Measurements from ENCODE around the gene GLTP.
A peak's percentile ranks its signal among the peaks of the same experiment; 100 is the strongest.

Gene GLTP

GRCh38 chr12:109842021-109842420 lies 38.3 kb downstream of the GLTP start:
- no peaks in the 10 kb centered on the region for H3K79me2 ChIP-seq (ENCODE audit: control insufficient read depth, low read length)
- no peak overlapping the region for H3K4me3 ChIP-seq (ENCODE audit: low read length)
- TF ChIP-seq CTCF (IDR thresholded peaks at IDR 0.05; ENCODE audit: low read depth, low read length, poor library complexity, severe bottlenecking) (no peak), EZH2phosphoT487 (IDR thresholded peaks at IDR 0.05; ENCODE audit: borderline replicate concordance, low read length) (no peak)
- no peaks in the 10 kb centered on the region for H3K9me3 ChIP-seq (ENCODE audit: control insufficient read depth, insufficient read depth, low read length)
- H3K27me3 ChIP-seq (ENCODE audit: control insufficient read depth, low read length) = no peaks in the 10 kb centered on the region; the same call in 1 of the 2 replicates
- H3K4me1 ChIP-seq (ENCODE audit: control insufficient read depth, low read length) = peaks cover 9% of the 10 kb centered on the region
- H3K36me3 ChIP-seq (ENCODE audit: control insufficient read depth, low read length) = no peaks in the 10 kb centered on the region
- no peaks in the 10 kb centered on the region for H3K9me2 ChIP-seq (replicated peaks; ENCODE audit: control insufficient read depth, low read length)
- H3F3A ChIP-seq (ENCODE audit: control insufficient read depth, insufficient read depth) = 0 out of 2 replicates have a peak, but pooled peaks cover 4% of the 10 kb centered on the region
- H3K27ac ChIP-seq (ENCODE audit: low read depth, low read length) = no peak overlapping the region
- no peak overlapping the region for H3K4me2 ChIP-seq (ENCODE audit: low read length)
- no peaks in the 10 kb centered on the region for H4K20me1 ChIP-seq (ENCODE audit: control insufficient read depth, insufficient read depth, low read depth, low read length)

GRCh38 chr12:109841356-109841755 lies 39.0 kb downstream of the GLTP start:
- H3F3A ChIP-seq (ENCODE audit: control insufficient read depth, insufficient read depth) = 0 out of 2 replicates have a peak, but pooled peaks cover 1% of the 10 kb centered on the region
- peaks cover 9% of the 10 kb centered on the region for H3K4me1 ChIP-seq (ENCODE audit: control insufficient read depth, low read length)
- no peaks in the 10 kb centered on the region for H3K36me3 ChIP-seq (ENCODE audit: control insufficient read depth, low read length)
- H3K27ac ChIP-seq (ENCODE audit: low read depth, low read length) = no peak overlapping the region
- H3K4me3 ChIP-seq (ENCODE audit: low read length) = no peak overlapping the region
- no peaks in the 10 kb centered on the region for H4K20me1 ChIP-seq (ENCODE audit: control insufficient read depth, insufficient read depth, low read depth, low read length)
- no peaks in the 10 kb centered on the region for H3K9me3 ChIP-seq (ENCODE audit: control insufficient read depth, insufficient read depth, low read length)
- no peaks in the 10 kb centered on the region; the same call in 1 of the 2 replicates for H3K27me3 ChIP-seq (ENCODE audit: control insufficient read depth, low read length)
- H3K4me2 ChIP-seq (ENCODE audit: low read length) = no peak overlapping the region
- H3K79me2 ChIP-seq (ENCODE audit: control insufficient read depth, low read length) = no peaks in the 10 kb centered on the region
- TF ChIP-seq CTCF (IDR thresholded peaks at IDR 0.05; ENCODE audit: low read depth, low read length, poor library complexity, severe bottlenecking) = peak; percentile 38
- no peak for TF ChIP-seq EZH2phosphoT487 (IDR thresholded peaks at IDR 0.05; ENCODE audit: borderline replicate concordance, low read length)
- H3K9me2 ChIP-seq (replicated peaks; ENCODE audit: control insufficient read depth, low read length) = no peaks in the 10 kb centered on the region

GRCh38 chr12:109840305-109841074 lies 39.9 kb downstream of the GLTP start:
- Histone ChIP-seq H3K9me2 (replicated peaks; ENCODE audit: control insufficient read depth, low read length) (no peaks in the 10 kb centered on the region), H3K9me3 (ENCODE audit: control insufficient read depth, insufficient read depth, low read length) (no peaks in the 10 kb centered on the region), H3K4me2 (ENCODE audit: low read length) (no peak overlapping the region), H4K20me1 (ENCODE audit: control insufficient read depth, insufficient read depth, low read depth, low read length) (no peaks in the 10 kb centered on the region), H3K4me1 (ENCODE audit: control insufficient read depth, low read length) (peaks cover 6% of the 10 kb centered on the region), H3K79me2 (ENCODE audit: control insufficient read depth, low read length) (no peaks in the 10 kb centered on the region), H3K36me3 (ENCODE audit: control insufficient read depth, low read length) (no peaks in the 10 kb centered on the region), H3K27me3 (ENCODE audit: control insufficient read depth, low read length) (no peaks in the 10 kb centered on the region; the same call in 1 of the 2 replicates), H3K27ac (ENCODE audit: low read depth, low read length) (no peak overlapping the region), H3K4me3 (ENCODE audit: low read length) (no peak overlapping the region), H3F3A (ENCODE audit: control insufficient read depth, insufficient read depth) (no peaks in the 10 kb centered on the region)
- TF ChIP-seq CTCF (IDR thresholded peaks at IDR 0.05; ENCODE audit: low read depth, low read length, poor library complexity, severe bottlenecking) (no peak), EZH2phosphoT487 (IDR thresholded peaks at IDR 0.05; ENCODE audit: borderline replicate concordance, low read length) (no peak)
